K562 (cell line): ENCODE results near the gene C6orf89. TPM values are rescaled to one million over a fixed set of nuclear protein-coding genes. Genes with fewer than 3 reads are reported as not detected.

Experiments used
- ARHGAP35 ChIP-seq: fragments of 450-650 bp; IDR thresholded peaks from 2 replicates; pipeline ENCODE4 v1.6.1; 2018; ENCODE audit not compliant: partially characterized antibody
- C11orf30 ChIP-seq: fragments of 450-650 bp; IDR thresholded peaks from 2 replicates; pipeline ENCODE4 v1.6.1; 2016; ENCODE audit warnings: low read depth, mild to moderate bottlenecking
- CHCHD3 ChIP-seq: fragments of 250-450 bp; sonication (Bioruptor Pico); IDR thresholded peaks from 2 replicates; pipeline ENCODE4 v2.1.2; 2022; ENCODE audit warnings: mild to moderate bottlenecking
- CSDE1 ChIP-seq, 2 experiments: fragments of 450-650 bp; IDR thresholded peaks; 2 replicates each; pipeline ENCODE4 v1.6.1; 2016; ENCODE audit warnings: mild to moderate bottlenecking in 1 of 2
- EP300 ChIP-seq: IDR thresholded peaks from 2 replicates; pipeline ENCODE4 v1.6.1; 2012; ENCODE audit warnings: low read length, improper control_type of control experiment
- FIP1L1 ChIP-seq: fragments of 200-400 bp; formaldehyde crosslinking; IDR thresholded peaks from 2 replicates; pipeline ENCODE4 v1.6.1; 2018; ENCODE audit warnings: mild to moderate bottlenecking, low read depth, low read length; ENCODE audit not compliant: poor library complexity, severe bottlenecking
- GABPB2 ChIP-seq: fragments of 250-450 bp; sonication (Bioruptor Pico); conservative IDR thresholded peaks from 2 replicates; pipeline ENCODE4 v1.5.1; 2021; ENCODE audit warnings: mild to moderate bottlenecking
- HDAC6 ChIP-seq: IDR thresholded peaks from 2 replicates; pipeline ENCODE4 v1.6.1; 2012; ENCODE audit warnings: low read depth, mild to moderate bottlenecking, control low read depth, inconsistent platforms, low read length, moderate library complexity
- KAT8 ChIP-seq: fragments of 450-650 bp; IDR thresholded peaks from 2 replicates; pipeline ENCODE4 v1.6.1; 2016; ENCODE audit warnings: low read depth, mild to moderate bottlenecking
- KLF6 ChIP-seq: fragments of 250-450 bp; sonication (Bioruptor Pico); IDR thresholded peaks from 2 replicates; pipeline ENCODE4 v1.4.0; 2020; ENCODE audit warnings: mild to moderate bottlenecking, moderate library complexity, borderline replicate concordance
- MAFG ChIP-seq: fragments of 450-650 bp; conservative IDR thresholded peaks from 2 replicates; pipeline ENCODE4 v1.6.1; 2016; ENCODE audit warnings: missing genetic modification characterization, missing compliant biosample characterization
- MTA2 ChIP-seq: fragments of 450-650 bp; IDR thresholded peaks from 2 replicates; pipeline ENCODE4 v1.6.1; 2016; ENCODE audit warnings: low read depth
- SRF ChIP-seq, 2 experiments: fragments of 250-450, 450-650 bp in 1 of 2; sonication (Bioruptor Pico) in 1 of 2; sonication (generic) in 1 of 2; formaldehyde crosslinking; IDR thresholded peaks; 2 replicates each; pipeline versions ENCODE4 v1.5.0 to v1.5.1; 2020 to 2022; ENCODE audit warnings: mild to moderate bottlenecking in 1 of 2, missing genetic modification reagents in 1 of 2
- ZFP36 ChIP-seq: fragments of 150-350 bp; IDR thresholded peaks from 2 replicates; pipeline ENCODE4 v1.6.1; 2018; ENCODE audit warnings: low read length, low read depth; ENCODE audit not compliant: partially characterized antibody
- ZNF282 ChIP-seq: sonication (generic); formaldehyde crosslinking; IDR thresholded peaks from 2 replicates; pipeline ENCODE4 v1.8.1; 2023; ENCODE audit warnings: missing genetic modification reagents
- ZNF830 ChIP-seq: fragments of 250-450 bp; sonication (Bioruptor Pico); IDR thresholded peaks from 2 replicates; pipeline ENCODE4 v1.5.0; 2021; ENCODE audit warnings: mild to moderate bottlenecking
- polyA plus RNA-seq, 8 experiments: library from polyadenylated mRNA; depleted of rRNA in 4 of 8; stranded (reverse) in 5 of 8; unstranded in 3 of 8; fragments of >200 nt; fragmentation: Nextera tagmentation in 2 of 8; fragmentation: Illumina TruSeq in 1 of 8; extraction: Ambion mirVana in 2 of 8; extraction: Trizol in 1 of 8; gene quantifications; 2 replicates each; pipeline versions ENCODE4 v1.2.1 to v1.2.3, GENCODE V29; 2011 to 2014; ENCODE audit warnings: inconsistent platforms in 1 of 8, missing spikeins in 1 of 8
- total RNA-seq, 7 experiments: library from RNA; depleted of rRNA in 6 of 7; stranded (reverse); fragments of >200 nt in 6 of 7; fragmentation: Illumina TruSeq in 2 of 7; extraction: Trizol in 2 of 7; gene quantifications; 2 replicates each; pipeline versions ENCODE4 v1.2.1 to v1.2.3, GENCODE V29; 2011 to 2021; ENCODE audit warnings: low replicate concordance in 1 of 7
- TF ChIP-seq, protein P1 (sequence below): fragments of 450-650 bp; formaldehyde crosslinking; IDR thresholded peaks from 2 replicates; pipeline ENCODE4 v1.4.0; 2022; ENCODE audit warnings: missing genetic modification characterization
- TF ChIP-seq, protein P2 (sequence below): fragments of 250-450 bp; sonication (Bioruptor Pico); IDR thresholded peaks from 2 replicates; pipeline ENCODE4 v1.5.0; 2021
- TF ChIP-seq, protein P3 (sequence below): fragments of 200-800 bp; sonication (Bioruptor generic); IDR thresholded peaks from 2 replicates; pipeline ENCODE4 v1.6.1; 2016; ENCODE audit warnings: missing genetic modification characterization, missing compliant biosample characterization
- TF ChIP-seq, protein P4 (sequence below): sonication (generic); formaldehyde crosslinking; IDR thresholded peaks from 2 replicates; pipeline ENCODE4 v1.9.0; 2022; ENCODE audit warnings: mild to moderate bottlenecking, missing genetic modification reagents

The C6orf89 gene
- total and polyA plus RNA-seq, 9 of the 15 experiments (the other 6 are each of a cell fraction or from before 2014, with no cell fraction given), result 35.2 to 111 (median 58.5) TPM

DNA sequence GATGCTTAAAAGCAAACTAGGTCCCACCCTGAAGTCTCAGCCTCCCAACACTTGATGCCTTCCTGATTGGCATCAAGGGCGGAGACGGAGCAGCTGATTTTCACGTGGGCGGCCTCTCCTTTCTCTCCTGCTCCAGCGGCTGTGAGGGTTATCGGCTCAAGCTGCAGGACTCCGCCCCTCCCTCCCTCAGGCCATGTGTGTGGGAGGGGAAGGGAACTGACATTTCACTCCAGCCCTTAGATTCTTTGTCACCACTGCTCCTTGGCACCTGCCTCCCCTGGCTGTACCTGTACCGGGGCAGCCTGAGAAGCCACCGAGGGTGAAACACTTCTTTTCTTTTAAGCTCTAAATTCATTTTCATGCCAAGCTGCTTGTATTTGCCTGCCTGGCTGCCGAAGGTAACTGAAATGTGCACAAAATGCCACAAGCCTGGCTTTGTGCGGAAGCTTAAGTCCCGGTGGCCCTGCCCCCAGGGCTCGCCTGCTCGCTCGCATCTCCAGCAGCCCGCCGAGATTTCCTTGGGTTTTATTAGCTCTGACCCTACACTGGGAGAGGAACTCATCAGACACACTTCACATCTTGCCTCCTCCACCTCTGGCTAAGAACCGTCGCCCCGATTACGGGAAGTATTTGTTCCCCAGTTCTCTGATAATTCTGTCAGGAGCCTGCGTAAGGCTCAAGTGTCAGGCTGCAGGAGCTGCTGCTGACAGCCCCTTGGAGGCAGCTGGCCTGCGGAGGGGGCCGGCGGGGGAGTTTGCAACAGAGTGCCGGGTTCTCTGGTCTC lies 36.9 kb upstream of the C6orf89 start (continued):
- TF ChIP-seq SRF (CRISPR knock-in tag; IDR thresholded peaks at IDR 0.05), result peak in 1 of 2 experiments; percentile 80; a peak in 1 of 4 replicates
- peak; percentile 38 for TF ChIP-seq ZFP36
- no peak; the same call in 1 of the 2 replicates for TF ChIP-seq MTA2
- TF ChIP-seq FIP1L1, result no peak
- no peak for TF ChIP-seq CHCHD3 (CRISPR knock-in tag)
- no peak for TF ChIP-seq ZNF282
- TF ChIP-seq, protein P1, sequence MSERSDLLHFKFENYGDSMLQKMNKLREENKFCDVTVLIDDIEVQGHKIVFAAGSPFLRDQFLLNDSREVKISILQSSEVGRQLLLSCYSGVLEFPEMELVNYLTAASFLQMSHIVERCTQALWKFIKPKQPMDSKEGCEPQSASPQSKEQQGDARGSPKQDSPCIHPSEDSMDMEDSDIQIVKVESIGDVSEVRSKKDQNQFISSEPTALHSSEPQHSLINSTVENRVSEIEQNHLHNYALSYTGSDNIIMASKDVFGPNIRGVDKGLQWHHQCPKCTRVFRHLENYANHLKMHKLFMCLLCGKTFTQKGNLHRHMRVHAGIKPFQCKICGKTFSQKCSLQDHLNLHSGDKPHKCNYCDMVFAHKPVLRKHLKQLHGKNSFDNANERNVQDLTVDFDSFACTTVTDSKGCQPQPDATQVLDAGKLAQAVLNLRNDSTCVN, result no peak
- TF ChIP-seq HDAC6, result no peak
- TF ChIP-seq GABPB2 (CRISPR knock-in tag), result no peak
- peak; percentile 52; the same call in 1 of the 2 replicates for TF ChIP-seq KLF6 (CRISPR knock-in tag)
- TF ChIP-seq EP300, result peak; percentile 76
- TF ChIP-seq CSDE1 (IDR thresholded peaks at IDR 0.05), result no peak
- no peak for TF ChIP-seq MAFG (tag)
- TF ChIP-seq KAT8, result no peak
- TF ChIP-seq, protein P2, sequence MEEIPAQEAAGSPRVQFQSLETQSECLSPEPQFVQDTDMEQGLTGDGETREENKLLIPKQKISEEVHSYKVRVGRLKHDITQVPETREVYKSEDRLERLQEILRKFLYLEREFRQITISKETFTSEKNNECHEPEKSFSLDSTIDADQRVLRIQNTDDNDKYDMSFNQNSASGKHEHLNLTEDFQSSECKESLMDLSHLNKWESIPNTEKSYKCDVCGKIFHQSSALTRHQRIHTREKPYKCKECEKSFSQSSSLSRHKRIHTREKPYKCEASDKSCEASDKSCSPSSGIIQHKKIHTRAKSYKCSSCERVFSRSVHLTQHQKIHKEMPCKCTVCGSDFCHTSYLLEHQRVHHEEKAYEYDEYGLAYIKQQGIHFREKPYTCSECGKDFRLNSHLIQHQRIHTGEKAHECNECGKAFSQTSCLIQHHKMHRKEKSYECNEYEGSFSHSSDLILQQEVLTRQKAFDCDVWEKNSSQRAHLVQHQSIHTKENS (CRISPR knock-in tag), result no peak
- TF ChIP-seq, protein P3, sequence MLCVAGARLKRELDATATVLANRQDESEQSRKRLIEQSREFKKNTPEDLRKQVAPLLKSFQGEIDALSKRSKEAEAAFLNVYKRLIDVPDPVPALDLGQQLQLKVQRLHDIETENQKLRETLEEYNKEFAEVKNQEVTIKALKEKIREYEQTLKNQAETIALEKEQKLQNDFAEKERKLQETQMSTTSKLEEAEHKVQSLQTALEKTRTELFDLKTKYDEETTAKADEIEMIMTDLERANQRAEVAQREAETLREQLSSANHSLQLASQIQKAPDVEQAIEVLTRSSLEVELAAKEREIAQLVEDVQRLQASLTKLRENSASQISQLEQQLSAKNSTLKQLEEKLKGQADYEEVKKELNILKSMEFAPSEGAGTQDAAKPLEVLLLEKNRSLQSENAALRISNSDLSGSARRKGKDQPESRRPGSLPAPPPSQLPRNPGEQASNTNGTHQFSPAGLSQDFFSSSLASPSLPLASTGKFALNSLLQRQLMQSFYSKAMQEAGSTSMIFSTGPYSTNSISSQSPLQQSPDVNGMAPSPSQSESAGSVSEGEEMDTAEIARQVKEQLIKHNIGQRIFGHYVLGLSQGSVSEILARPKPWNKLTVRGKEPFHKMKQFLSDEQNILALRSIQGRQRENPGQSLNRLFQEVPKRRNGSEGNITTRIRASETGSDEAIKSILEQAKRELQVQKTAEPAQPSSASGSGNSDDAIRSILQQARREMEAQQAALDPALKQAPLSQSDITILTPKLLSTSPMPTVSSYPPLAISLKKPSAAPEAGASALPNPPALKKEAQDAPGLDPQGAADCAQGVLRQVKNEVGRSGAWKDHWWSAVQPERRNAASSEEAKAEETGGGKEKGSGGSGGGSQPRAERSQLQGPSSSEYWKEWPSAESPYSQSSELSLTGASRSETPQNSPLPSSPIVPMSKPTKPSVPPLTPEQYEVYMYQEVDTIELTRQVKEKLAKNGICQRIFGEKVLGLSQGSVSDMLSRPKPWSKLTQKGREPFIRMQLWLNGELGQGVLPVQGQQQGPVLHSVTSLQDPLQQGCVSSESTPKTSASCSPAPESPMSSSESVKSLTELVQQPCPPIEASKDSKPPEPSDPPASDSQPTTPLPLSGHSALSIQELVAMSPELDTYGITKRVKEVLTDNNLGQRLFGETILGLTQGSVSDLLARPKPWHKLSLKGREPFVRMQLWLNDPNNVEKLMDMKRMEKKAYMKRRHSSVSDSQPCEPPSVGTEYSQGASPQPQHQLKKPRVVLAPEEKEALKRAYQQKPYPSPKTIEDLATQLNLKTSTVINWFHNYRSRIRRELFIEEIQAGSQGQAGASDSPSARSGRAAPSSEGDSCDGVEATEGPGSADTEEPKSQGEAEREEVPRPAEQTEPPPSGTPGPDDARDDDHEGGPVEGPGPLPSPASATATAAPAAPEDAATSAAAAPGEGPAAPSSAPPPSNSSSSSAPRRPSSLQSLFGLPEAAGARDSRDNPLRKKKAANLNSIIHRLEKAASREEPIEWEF, result no peak
- TF ChIP-seq ZNF830 (CRISPR knock-in tag), result no peak
- TF ChIP-seq C11orf30, result no peak
- TF ChIP-seq, protein P4, sequence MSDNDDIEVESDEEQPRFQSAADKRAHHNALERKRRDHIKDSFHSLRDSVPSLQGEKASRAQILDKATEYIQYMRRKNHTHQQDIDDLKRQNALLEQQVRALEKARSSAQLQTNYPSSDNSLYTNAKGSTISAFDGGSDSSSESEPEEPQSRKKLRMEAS (CRISPR knock-in tag), result peak; percentile 95
- TF ChIP-seq ARHGAP35, result no peak
